Stimulated activated CD8-positive, alpha-beta memory T cell treated with anti-CD3 and anti-CD28 coated beads, Interleukin-15, amount 100 ng/mL, for 48 hours (primary cell): ENCODE data around the gene PCARE.
"Not testable (repeated sequence)": the region's sequence is repeated elsewhere in the genome, so short reads cannot be mapped to it uniquely, and the experiment has no call there.

Experiments used
- DNase-seq, 2 donors: peaks; one replicate each; pipeline ENCODE4 v3.0.0-alpha.2; 2020; ENCODE audit warnings: low read depth in 2 of 2

Gene PCARE

DNA sequence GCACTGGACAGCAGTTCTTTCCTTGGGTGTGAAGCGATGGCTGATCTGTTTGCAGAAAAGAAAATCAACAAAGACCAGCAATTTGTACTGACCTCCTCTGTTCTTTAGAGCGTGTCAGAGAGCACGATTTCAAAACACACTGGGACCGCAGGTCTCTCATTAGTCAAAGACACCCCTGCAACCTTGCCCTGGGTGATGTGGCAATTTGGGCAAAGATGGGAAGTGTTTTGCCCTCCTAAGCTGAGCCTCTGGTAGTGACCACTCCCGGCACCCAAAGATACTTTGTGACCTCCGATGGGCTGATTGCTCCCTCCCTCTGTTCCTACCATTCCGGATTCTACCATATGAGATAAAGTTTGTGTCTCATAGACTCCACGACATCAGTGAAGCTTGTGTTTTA lies 22.6 kb upstream of the PCARE start:
- DNase-seq, result no peak

DNA sequence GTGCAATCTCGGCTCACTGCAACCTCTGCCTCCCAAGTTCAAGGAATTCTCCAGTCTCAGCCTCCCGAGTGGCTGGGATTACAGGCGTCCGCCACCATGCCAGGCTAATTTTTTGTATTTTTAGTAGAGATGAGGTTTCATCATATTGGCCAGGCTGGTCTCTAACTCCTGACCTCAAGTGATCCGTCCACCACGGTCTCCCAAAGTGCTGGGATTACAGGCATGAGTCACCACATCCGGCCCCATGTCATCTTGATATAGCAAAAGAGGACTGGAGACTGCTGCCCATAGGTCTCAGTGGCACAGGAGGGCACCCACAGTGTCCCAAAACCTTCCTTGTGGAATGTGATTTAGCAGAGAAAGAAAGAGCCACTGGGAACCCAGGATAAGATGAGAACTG lies 16.0 kb upstream of the PCARE start:
- not testable (repeated sequence) for DNase-seq

DNA sequence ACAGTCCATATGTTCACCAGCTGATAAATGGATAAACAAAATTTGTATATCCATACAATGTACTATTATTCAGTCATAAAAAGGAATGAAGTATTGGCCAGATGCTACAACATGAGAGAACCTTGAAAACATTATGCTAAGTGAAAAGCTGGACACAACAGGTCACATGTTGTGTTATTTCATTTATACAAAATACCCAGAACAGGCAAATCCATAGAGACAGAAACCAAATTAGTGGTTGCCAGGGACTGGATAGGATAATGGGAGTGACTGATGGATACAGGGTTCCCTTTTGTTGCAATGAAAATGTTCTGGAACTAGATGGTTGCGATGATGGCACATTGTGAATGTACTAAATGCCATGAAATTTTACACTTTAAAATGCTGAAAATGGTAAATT lies 10.2 kb upstream of the PCARE start:
- no peak for DNase-seq

DNA sequence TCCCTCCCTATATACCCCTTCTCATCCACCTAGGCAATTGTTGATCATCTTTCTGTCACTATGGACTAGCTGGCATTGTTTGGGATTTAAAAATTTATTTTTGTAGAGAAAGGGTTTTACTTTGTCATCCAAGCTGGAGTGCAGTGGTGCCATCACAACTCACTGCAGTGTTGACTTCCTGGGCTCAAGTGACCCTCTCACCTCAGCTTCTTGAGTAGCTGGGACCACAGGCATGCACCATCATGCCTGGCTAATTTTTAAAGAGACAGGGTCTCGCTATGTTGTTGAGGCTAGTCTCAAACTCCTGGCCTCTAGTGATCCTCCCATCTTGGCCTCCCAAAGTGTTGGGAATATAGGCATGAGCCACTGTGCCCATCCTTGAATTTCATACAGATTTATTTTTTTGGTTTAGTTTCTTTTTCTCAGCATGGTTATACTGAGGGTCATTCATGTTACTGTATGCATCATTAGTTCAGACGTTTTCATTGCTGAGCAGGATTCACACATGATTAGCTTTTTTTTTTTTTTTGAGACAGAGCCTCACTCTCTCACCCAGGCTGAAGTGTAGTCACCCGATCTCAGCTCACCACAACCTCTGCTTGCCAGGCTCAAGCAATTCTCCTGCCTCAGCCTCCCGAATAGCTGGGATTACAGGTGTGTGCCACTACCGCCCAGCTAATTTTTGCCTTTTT lies 8.6 kb upstream of the PCARE start:
- DNase-seq, result no peak

DNA sequence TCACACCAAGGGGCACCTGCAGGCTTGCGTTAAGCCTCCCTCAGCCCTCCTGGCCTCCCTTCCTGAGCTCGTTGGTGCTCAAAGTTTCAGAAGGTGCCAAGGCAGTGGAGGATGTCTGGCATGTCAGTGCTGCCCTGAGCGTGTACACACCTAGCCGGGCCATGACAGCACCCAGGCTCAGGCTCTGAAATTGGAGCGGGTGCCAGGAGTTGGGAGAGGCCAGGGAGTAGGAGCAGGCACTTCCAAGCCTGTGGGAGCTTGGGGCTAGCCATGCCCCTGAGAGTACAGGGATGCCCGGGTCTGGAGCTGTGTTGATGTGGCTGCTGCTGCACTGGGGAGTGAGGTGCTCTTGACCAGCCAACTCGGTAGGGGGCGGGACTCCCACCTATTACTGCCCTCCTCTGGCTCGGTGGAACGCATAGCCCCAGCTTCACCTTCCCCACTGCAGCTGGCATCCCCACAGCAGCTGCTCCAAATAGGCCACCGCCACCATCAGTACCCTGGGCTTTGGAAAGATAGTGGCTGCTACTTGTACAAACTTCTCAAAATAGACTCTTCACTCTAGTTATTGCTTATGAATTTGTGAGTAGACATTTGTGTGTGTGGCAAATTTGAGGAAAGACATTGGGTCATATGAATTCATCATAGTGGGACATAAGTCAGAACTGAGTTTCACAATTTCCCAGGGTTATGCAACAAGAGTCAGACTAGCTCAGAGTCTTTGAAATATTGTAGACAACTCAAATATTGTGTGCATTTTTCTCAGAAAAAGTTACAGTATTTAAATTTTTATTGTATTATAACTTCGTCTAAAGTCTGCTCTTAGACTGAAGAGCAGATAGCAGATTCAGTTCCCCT lies 6.8 kb upstream of the PCARE start:
- DNase-seq, result no peak

DNA sequence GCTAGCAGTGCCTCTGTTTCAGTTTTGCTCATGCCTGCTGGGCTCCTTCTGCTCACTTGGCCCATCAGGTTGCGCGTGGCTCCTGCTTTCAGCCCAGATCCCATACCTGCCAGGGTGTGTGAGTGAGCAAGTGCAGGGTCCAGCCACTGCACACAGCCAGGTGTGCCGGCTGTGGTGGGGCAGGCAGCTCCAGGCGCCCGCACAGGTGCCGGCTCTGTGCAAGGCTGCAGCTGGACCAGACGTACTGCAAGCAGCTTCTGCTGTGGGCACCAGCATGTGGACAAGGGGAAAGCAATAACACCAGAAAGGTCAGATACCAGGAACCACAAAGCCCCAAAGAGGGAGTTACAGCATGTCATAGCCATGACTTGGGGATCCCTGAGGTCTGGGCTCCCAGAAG lies 5.6 kb upstream of the PCARE start:
- no peak for DNase-seq

DNA sequence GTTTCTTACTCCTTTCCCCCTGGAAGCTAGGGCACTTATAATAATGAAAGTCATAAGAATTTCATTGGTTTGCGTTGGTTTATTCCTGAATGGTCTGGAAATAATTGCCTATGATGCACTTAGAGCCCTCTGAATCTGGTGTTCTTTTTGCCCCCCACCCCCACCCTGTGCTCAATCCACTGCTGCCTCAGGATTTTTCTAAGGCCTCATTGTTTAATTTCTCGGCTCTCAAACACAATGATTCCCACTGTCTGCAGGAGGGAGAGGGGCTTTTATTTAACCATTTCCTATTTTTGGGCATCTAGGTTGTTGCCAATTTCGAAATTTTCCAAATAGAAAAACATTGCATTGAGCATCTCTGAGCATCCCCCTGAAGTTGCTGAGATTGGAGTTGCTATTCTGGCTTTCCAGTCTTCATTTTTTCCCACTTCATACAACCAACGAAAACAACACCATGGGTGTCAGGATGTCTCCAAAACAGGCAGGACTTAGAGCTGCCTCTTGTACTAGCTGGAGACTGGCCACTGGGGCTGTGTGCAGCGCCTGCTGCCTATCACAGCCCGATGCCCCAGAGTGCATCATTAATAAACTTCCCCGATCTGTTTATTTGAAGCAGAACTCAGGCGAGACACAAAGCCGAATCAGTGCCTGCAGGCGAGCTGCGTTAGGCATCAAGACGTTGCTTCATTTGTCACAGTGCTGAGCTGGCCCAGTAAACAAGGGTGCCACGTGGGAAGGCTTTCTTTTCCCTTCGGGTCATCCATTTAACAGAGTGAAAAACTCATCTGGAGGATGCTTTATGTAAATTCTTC lies 1.8 kb upstream of the PCARE start:
- no peak for DNase-seq

DNA sequence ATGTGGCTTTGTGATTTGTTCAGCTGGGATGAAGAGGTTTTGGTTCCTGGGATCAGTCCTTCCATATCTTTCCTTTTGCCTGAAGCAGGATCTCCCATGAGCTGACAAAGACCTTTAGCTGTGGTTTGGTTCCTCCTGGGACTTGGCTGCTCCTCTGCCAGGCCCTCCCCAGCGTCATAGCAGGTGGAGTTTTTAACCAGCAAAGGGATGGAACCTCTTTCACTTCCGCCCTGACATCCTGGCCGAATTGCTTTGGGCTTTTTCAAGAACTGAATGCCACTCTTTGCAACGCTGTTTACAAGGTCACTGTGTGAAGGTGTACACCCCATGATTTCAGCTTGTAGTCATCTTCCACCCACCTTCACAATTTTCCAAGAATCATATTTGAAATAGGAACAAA lies 390 bp downstream of the PCARE start:
- no peak for DNase-seq

DNA sequence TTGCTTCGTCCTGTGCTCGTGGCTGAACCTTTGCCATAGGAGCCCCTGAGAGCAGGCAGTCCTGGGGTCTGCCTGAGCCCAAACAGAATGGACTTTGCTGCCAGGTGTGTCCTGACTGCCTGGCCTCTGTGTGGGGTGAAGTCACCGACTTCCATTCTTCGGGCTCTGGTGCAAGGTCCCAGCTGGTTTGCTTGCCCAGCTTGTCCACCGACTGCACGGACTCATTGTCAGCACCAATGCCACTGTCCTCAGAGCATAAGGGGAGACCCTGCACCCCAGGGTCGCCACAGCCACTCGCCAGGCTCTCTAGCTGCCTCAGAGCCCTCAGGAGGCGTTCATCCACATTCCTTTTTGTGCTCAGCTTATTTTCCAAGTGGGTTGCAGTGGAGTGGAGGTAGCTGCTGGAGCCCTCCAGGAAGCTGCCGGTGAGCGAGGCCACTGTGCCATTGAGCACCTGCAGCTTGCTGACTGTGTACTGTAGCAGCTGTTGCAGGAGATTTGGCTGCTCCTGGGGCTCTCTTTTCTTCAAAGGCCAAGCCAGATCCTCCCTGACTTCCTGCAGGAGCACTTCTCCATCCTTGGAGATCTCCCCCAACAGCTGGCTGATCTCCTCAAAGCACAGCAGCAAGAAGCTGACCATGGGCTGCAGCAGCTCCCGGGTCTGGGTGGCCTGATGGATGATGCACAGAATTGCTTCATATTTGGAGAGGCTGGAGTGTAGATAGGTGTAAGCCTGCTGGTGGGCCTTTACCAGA lies 1.2 kb downstream of the PCARE start:
- DNase-seq, result no peak

DNA sequence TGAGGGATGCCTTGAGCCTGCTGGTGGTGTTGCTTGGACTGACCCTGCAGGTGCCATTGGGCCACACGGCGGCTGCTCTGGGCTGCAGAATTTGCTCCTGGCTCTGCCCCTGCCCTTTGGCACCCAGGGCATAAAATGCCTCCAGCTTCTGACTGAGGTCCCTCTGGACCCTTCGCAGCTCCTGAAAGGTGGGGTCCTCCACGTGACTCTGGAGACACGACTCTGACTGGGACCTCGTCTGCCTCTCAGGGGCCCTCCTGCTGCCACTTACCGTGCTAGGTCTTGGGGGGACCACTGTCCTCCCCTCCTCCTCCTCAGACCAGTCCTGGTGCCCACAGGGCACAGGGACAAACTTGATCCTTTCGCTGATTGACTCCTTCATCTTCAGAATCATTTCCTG lies 2.1 kb downstream of the PCARE start:
- no peak for DNase-seq

DNA sequence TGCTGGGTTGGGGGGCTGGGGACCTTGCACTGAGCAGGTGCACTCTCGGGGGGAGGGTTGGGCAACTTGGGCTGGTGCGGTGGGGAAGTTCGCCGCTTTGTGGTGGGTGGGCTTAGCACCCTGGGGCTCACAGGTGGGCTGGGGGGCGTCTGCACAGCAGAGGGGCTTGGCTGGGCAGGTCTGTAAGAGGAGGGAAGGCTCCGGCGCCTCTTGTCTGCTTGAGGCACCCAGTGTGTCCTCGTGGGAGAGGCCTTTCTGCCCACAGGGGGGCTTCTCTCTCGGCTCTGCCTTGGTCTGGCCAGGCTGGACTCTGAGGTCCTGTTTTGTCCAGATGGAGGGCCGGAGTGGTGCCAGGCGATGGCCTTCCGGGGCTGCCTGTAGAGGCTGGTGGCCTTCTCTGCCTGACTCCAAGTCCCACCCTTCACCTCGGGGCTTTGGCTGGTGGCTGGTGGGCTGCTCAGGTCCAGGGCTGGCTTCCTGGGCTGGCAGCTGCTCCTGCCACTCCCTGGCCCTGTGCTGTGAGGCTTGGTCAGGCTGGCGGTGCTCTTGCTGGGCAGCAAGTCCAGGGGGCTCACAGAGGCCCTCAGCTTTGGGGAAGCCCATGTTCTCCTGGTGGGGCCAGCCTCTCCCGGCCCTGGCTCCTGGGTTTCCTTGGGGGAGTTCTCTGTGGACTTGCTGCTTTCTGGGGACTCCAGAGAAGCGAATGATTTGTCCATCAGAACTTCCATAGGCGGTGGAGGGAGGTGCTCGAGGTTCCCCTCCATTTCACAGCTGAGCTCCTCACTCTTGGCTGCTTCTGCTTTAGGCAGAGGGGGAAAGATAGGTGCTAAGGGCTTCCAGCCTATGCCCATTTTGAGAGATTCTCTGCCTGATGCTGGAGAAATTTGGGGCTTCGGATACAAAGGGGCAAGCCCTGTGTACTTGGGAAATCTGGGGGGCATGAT lies 3.0 kb downstream of the PCARE start:
- no peak for DNase-seq

DNA sequence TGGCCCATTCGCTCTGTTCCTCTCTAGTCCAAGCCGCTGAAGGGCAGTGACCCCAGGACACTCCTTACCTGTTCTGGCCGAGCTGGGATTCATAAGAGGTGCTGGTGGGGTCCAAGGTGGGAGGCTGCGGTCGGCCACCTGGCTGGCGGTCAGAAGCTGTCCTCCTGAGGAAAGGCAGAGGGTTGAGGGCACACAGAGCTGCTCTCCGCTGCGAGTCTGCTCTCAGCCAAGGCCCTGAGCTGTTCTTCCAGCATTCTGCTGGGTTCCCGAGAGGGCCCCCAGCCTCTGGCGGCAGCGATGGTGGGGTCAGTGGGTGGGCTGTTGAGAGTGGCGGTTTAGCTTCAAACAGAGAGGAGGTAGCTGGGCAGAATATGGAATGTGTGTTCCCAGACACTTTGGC lies 3.8 kb downstream of the PCARE start:
- DNase-seq, result no peak

DNA sequence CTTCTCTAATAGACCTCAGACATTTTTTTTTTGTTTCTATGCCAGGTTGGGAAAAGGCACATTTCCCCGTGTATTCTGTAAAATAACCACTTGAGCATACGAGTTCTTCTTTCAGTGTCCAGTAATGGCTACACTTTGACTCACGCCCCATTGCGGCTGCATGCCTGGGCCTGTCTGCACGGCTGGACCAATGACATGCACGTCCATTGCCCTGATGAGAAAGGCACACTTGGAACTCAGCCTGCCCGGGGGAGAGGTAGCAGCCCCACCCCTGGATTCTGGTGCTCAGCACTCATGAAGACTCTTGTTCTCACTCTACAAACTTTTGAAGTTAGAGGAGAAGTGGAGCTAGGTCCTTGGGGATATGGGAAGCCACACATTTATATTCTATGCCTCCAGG lies 5.8 kb downstream of the PCARE start:
- DNase-seq, result no peak

DNA sequence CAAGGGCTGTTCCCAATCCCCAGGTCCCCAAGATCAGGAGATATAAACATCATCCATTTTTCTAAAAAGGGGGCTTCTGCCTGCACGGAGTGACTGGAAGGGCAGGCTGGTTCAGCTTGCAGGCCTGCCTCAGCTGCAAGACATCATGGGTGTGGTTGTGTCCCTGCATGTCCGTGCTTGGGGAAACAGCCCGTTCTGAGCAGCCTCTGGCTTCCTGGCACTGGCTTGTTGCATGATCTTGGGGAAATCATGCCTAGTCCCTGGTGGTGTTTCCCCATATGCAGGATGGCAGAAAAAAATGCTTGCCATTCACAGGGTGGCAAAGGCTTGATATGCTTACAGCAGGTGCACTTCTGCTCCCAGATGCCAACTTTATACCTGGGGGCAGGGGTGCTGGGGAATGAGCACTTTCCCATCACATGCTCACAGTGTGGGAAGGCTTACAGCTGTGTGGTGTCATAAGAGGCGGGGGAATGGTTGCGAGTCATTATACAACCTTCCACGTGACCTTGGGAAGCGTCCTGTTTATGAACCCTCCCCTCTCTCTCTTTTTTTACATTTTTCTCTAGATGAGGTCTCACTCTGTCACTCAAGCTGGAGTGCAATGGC lies 7.2 kb downstream of the PCARE start:
- DNase-seq, result no peak

DNA sequence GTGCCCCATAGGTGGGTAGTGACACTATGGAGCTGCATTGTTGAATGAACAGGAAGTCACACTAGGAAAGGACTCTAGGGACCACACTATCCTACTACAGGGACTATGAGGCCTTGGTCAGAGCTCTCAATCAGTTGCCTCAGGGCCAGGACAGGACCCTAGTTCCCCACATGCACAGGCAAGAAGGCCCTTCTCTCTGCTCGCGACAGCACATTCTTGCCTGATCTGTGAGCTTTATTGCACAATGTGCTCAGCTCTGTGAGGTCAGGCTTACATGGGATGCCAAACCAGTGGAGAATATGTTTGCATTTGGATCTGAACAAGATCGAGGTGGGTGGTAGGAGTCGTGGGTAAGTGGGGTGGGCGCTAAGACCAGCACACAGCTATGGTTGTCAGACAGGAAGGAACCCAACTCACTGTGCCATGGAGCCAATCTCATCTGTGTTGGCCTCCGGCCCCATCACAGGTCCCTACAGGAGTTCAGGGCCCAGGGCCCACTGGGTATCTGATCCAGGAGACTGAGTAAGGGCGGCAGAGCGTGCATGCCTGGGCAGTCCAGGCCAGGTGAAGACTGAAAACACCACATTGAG lies 8.0 kb downstream of the PCARE start:
- DNase-seq, result no peak

DNA sequence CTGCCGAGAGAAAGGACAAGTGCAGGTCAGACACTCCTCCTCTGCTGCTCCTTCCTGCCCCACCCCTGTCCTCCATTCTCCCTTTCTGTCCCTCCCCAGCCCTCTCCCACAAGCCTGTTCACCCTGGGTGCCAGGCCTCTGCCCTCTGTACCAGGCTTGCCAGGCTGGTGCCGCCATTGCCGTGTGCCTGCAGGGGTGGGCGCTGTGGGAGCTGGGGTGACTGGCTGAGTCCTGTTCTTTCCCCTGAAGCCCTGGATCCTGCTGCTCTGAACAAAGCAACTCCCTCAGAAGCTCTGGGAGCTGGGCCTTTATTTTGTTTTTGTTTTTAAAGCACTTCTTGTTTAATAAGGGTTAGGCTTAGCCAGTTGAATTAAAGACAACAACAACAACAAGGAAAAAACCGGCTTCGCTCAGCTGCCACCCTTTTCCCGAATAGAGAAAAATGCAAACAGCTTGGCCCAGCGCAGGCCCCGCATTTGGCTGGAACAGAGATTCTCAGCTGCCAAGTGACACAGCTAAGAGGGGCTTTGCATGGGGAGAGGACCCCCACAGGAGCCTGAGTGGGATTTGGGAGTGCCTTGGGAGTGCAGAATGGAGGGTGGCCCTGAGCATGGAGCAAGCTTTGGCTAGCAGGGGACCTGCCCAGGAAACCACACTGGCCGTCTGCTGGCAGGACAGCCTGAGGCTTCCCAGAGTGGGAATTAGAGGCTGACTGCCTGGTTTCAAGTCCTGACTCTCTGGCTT lies 9.1 kb downstream of the PCARE start:
- no peak for DNase-seq

DNA sequence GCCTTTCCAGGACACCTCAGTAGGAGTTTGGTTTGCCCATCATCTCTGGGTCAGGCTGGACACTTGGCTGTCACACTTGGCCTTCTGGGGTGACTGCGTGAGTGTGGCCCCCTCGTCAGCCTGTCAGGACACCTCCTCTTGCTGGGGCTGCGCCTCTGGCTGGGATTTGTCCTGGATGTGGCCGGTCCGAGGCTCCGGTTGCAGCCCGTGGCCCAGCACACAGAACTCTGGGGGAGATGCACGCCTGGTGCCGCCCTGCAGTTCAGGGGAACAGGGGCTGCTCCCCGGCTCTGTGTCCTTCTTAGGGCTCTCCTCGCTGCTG lies 9.6 kb downstream of the PCARE start:
- DNase-seq, result no peak

DNA sequence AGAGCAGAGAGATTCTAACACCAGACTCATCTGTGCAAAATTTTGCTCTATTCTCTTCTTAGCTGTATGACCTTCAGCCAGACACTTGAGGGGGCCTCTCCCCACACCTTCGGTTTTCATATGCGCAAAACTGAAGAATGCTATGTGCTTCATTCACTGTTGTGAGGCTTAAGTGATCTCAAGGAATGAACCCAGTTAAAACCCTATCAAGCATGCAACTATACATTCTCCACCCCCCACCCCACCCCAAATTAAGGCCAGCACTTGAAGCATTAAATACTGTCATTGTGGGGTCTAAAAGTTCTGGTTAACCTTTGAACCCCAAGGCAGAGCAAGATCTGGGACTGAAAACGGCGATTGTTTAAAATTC lies 10.0 kb downstream of the PCARE start:
- no peak for DNase-seq

DNA sequence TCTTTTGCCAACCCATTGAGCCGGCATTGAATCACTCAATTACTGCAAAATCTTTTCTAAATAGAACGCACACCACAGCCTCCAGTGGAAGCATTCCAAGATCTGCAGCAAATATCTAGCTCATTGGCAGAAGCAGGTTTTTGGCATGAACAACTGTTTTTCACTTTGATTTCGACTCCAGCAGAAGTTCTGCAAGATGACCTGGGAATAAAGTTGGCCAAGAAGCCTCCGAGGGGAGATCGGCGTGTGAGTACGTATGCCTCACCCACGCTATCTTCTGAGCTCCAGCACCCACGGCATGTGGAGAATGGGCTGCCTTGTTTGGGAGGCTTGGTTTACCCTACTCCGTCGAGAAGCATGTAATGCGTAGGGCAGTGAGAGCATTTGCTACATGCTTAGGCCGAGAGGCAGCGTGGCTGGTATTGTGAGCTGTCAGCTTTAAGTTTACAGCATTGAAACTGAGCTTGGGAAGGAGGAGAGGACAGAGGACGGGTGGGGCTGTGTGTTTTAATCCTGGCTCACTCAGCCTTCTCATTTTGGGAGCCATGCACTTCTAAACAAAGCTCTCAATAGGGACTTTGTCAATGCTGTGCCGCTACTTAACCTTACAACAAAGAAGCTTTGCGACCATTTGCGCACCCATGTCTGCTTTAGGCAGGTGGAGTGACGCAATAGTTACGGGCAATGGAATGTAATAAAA lies 10.5 kb downstream of the PCARE start:
- DNase-seq, result no peak
